Neural progenitor cell (in vitro differentiated cells): ENCODE data around the gene RTP3. TPM values are rescaled to one million over a fixed set of nuclear protein-coding genes. Genes with fewer than 3 reads are reported as not detected.

ENCODE experiments used
- DNase-seq: peaks from one replicate; pipeline ENCODE4 v3.0.0-alpha.2; 2016; ENCODE audit warnings: low spot score
- H2AFZ ChIP-seq: fragments of 200-600 bp; sonication (generic); replicated peaks from 2 replicates; pipeline ENCODE4 v1.6.1; 2016; ENCODE audit warnings: antibody characterized with exemption
- H3F3A ChIP-seq: fragments of 200-600 bp; sonication (generic); 2 replicates; pipeline ENCODE4 v1.6.1; 2016; ENCODE audit warnings: antibody characterized with exemption, low read depth
- H3K27ac ChIP-seq: fragments of 200-600 bp; sonication (generic); 2 replicates; pipeline ENCODE4 v1.5.1; 2016; ENCODE audit warnings: mild to moderate bottlenecking
- H3K27me3 ChIP-seq: fragments of 200-600 bp; sonication (generic); 2 replicates; pipeline ENCODE4 v1.6.1; 2016; ENCODE audit warnings: mild to moderate bottlenecking, moderate library complexity
- H3K36me3 ChIP-seq: fragments of 200-600 bp; sonication (generic); 2 replicates; pipeline ENCODE4 v1.5.1; 2016
- H3K4me1 ChIP-seq: fragments of 200-600 bp; sonication (generic); 2 replicates; pipeline ENCODE4 v1.6.1; 2016; ENCODE audit warnings: mixed run types
- H3K4me2 ChIP-seq: fragments of 200-600 bp; sonication (generic); 2 replicates; pipeline ENCODE4 v1.6.1; 2016
- H3K4me3 ChIP-seq: fragments of 200-600 bp; sonication (generic); 2 replicates; pipeline ENCODE4 v1.5.1; 2016
- H3K79me2 ChIP-seq: fragments of 200-600 bp; sonication (generic); 2 replicates; pipeline ENCODE4 v1.6.1; 2016; ENCODE audit warnings: low read depth
- H3K9ac ChIP-seq: fragments of 200-600 bp; sonication (generic); 2 replicates; pipeline ENCODE4 v1.6.1; 2016
- H3K9me3 ChIP-seq: fragments of 200-600 bp; sonication (generic); 2 replicates; pipeline ENCODE4 v1.5.1; 2016; ENCODE audit warnings: low read depth
- H4K20me1 ChIP-seq: fragments of 200-600 bp; sonication (generic); 2 replicates; pipeline ENCODE4 v1.6.1; 2016; ENCODE audit warnings: low read depth
- H3K27ac Mint-ChIP-seq: 3 replicates; pipeline ENCODE4 v1.8.0; 2021; ENCODE audit warnings: mixed read lengths
- H3K27me3 Mint-ChIP-seq: 2 replicates; pipeline ENCODE4 v1.8.0; 2022; ENCODE audit warnings: low read depth, mild to moderate bottlenecking, inconsistent platforms, moderate library complexity, mixed read lengths; ENCODE audit not compliant: insufficient read depth
- H3K36me3 Mint-ChIP-seq: 3 replicates; pipeline ENCODE4 v1.8.0; 2021; ENCODE audit warnings: mixed read lengths
- H3K4me1 Mint-ChIP-seq: 3 replicates; pipeline ENCODE4 v1.8.0; 2021; ENCODE audit warnings: mixed read lengths
- H3K4me3 Mint-ChIP-seq: 3 replicates; pipeline ENCODE4 v1.8.0; 2021; ENCODE audit warnings: mild to moderate bottlenecking, moderate library complexity, mixed read lengths
- H3K9me3 Mint-ChIP-seq: 3 replicates; pipeline ENCODE4 v1.8.0; 2020; ENCODE audit warnings: mixed read lengths
- CTCF ChIP-seq: fragments of 200-600 bp; sonication (generic); IDR thresholded peaks from 2 replicates; pipeline ENCODE4 v1.5.1; 2017; ENCODE audit warnings: antibody characterized with exemption, mild to moderate bottlenecking
- EZH2 ChIP-seq: fragments of 200-600 bp; sonication (generic); IDR thresholded peaks from 2 replicates; pipeline ENCODE4 v1.6.1; 2017; ENCODE audit warnings: antibody characterized with exemption, mild to moderate bottlenecking, moderate library complexity
- EZH2phosphoT487 ChIP-seq: fragments of 200-600 bp; sonication (generic); IDR thresholded peaks from 2 replicates; pipeline ENCODE4 v1.6.1; 2017; ENCODE audit warnings: antibody characterized with exemption
- total RNA-seq: library from RNA; depleted of rRNA; stranded (reverse); fragments of >200 nt; gene quantifications from 2 replicates; pipeline ENCODE4 v1.2.3, GENCODE V29; 2015; ENCODE audit warnings: low replicate concordance

The RTP3 gene
- total RNA-seq, 1 donor from 2014 or later, result not detected

- Histone ChIP-seq H3K27ac (no peak overlapping the region), H3K9ac (no peak overlapping the region), H4K20me1 (no peaks in the 10 kb centered on the region), H3F3A (no peaks in the 10 kb centered on the region), H3K4me2 (no peak overlapping the region), H3K79me2 (no peaks in the 10 kb centered on the region), H3K4me1 (no peaks in the 10 kb centered on the region), H3K27me3 (no peaks in the 10 kb centered on the region), H3K36me3 (no peaks in the 10 kb centered on the region), H2AFZ (no peak overlapping the region), H3K4me3 (no peak overlapping the region), H3K9me3 (no peaks in the 10 kb centered on the region)
- Mint-ChIP-seq H3K27me3 (peaks cover 7% of the 10 kb centered on the region), H3K27ac (no peak overlapping the region), H3K4me1 (no peaks in the 10 kb centered on the region), H3K4me3 (no peak overlapping the region), H3K9me3 (peaks cover 4% of the 10 kb centered on the region), H3K36me3 (no peaks in the 10 kb centered on the region)
- TF ChIP-seq EZH2phosphoT487 (no peak), CTCF (peak; percentile 63)
- DNase-seq, result peak; percentile 38
Measured at GRCh38 chr3:46496746-46497555, 825 bp upstream of the RTP3 start.

GRCh38 chr3:46498916-46499519, 1.2 kb downstream of the RTP3 start:
- H2AFZ ChIP-seq, result no peak overlapping the region

GRCh38 chr3:46500656-46501635, 3.2 kb downstream of the RTP3 start:
- Mint-ChIP-seq H3K27ac (no peak overlapping the region), H3K36me3 (no peaks in the 10 kb centered on the region), H3K27me3 (peaks cover 5% of the 10 kb centered on the region), H3K9me3 (no peaks in the 10 kb centered on the region), H3K4me1 (no peaks in the 10 kb centered on the region), H3K4me3 (no peak overlapping the region)
- no peaks in the 10 kb centered on the region for H3K79me2 ChIP-seq
- H3K9ac ChIP-seq, result no peak overlapping the region
- H3F3A ChIP-seq, result no peaks in the 10 kb centered on the region
- no peak for DNase-seq
- no peaks in the 10 kb centered on the region for H3K4me1 ChIP-seq
- H3K27me3 ChIP-seq, result no peaks in the 10 kb centered on the region
- no peak overlapping the region for H3K27ac ChIP-seq
- TF ChIP-seq EZH2, result no peak
- TF ChIP-seq EZH2phosphoT487, result no peak
- no peak for TF ChIP-seq CTCF
- H3K9me3 ChIP-seq, result no peaks in the 10 kb centered on the region
- no peak overlapping the region for H2AFZ ChIP-seq
- no peak overlapping the region for H3K4me2 ChIP-seq
- H4K20me1 ChIP-seq, result no peaks in the 10 kb centered on the region
- H3K36me3 ChIP-seq, result no peaks in the 10 kb centered on the region
- H3K4me3 ChIP-seq, result no peak overlapping the region

More at GRCh38 chr3:46498916-46499519, 1.2 kb downstream of the RTP3 start:
- H3K4me2 ChIP-seq, result no peak overlapping the region
- Mint-ChIP-seq H3K27me3 (peaks cover 5% of the 10 kb centered on the region), H3K9me3 (no peaks in the 10 kb centered on the region), H3K4me1 (no peaks in the 10 kb centered on the region), H3K4me3 (no peak overlapping the region), H3K36me3 (no peaks in the 10 kb centered on the region), H3K27ac (no peak overlapping the region)
- TF ChIP-seq CTCF (no peak), EZH2phosphoT487 (no peak), EZH2 (no peak)
- no peak overlapping the region for H3K9ac ChIP-seq
- H3F3A ChIP-seq, result no peaks in the 10 kb centered on the region
- H3K79me2 ChIP-seq, result no peaks in the 10 kb centered on the region
- DNase-seq, result no peak
- no peaks in the 10 kb centered on the region for H3K36me3 ChIP-seq
- H3K4me1 ChIP-seq, result no peaks in the 10 kb centered on the region
- no peaks in the 10 kb centered on the region for H3K27me3 ChIP-seq
- no peaks in the 10 kb centered on the region for H3K9me3 ChIP-seq
- H4K20me1 ChIP-seq, result no peaks in the 10 kb centered on the region
- no peak overlapping the region for H3K4me3 ChIP-seq
- H3K27ac ChIP-seq, result no peak overlapping the region
